CD4-positive, alpha-beta T cell treated with Interleukin-1 beta for 1 hour (primary cell): ENCODE data around the gene SMIM27.
"Not testable (repeated sequence)": the region's sequence is repeated elsewhere in the genome, so short reads cannot be mapped to it uniquely, and the experiment has no call there.

Source experiments
- DNase-seq, 2 donors: peaks; one replicate each; pipeline ENCODE4 v3.0.0-alpha.2; 2020 to 2022

Gene SMIM27

GRCh38 chr9:32558408-32558934 is 6.3 kb downstream of the SMIM27 start:
- no peak for DNase-seq

GRCh38 chr9:32565967-32566366 is 13.8 kb downstream of the SMIM27 start:
- no peak for DNase-seq

GRCh38 chr9:32566770-32567169 is 14.6 kb downstream of the SMIM27 start:
- DNase-seq, result no peak

GRCh38 chr9:32570262-32570661 is 18.1 kb downstream of the SMIM27 start:
- no peak for DNase-seq

GRCh38 chr9:32571969-32572899 is 20.1 kb downstream of the SMIM27 start:
- peak; percentile 80 to 84 for DNase-seq

GRCh38 chr9:32572900-32573523 is 20.9 kb downstream of the SMIM27 start, which contains the start of gene NDUFB6:
NDUFB6 (minus strand) TSS chr9:32573159; CDS start chr9:32573060, 99 bp downstream.
- DNase-seq, result peak; percentile 94 to 95

GRCh38 chr9:32573821-32574220 is 21.7 kb downstream of the SMIM27 start:
- no peak for DNase-seq

GRCh38 chr9:32574858-32575257 is 22.7 kb downstream of the SMIM27 start:
- DNase-seq, result no peak

GRCh38 chr9:32577316-32577715 is 25.2 kb downstream of the SMIM27 start:
- no peak for DNase-seq

GRCh38 chr9:32578976-32579375 is 26.8 kb downstream of the SMIM27 start:
- DNase-seq, result no peak

GRCh38 chr9:32579706-32580331 is 27.7 kb downstream of the SMIM27 start:
- DNase-seq, result peak; percentile 70 to 81

- no peak for DNase-seq
Measured at GRCh38 chr9:32580631-32581300, 28.6 kb downstream of the SMIM27 start.

- DNase-seq, result peak in 1 of 2 donors; percentile 48
Measured at GRCh38 chr9:32581512-32582143, 29.5 kb downstream of the SMIM27 start.

GRCh38 chr9:32584784-32585183 is 32.7 kb downstream of the SMIM27 start:
- no peak for DNase-seq

GRCh38 chr9:32587901-32588300 is 35.8 kb downstream of the SMIM27 start:
- DNase-seq, result no peak

GRCh38 chr9:32589083-32589723 is 37.1 kb downstream of the SMIM27 start:
- peak in 1 of 2 donors; percentile 13 for DNase-seq

- no peak for DNase-seq
Measured at GRCh38 chr9:32590476-32590875, 38.3 kb downstream of the SMIM27 start.

- no peak for DNase-seq
Measured at GRCh38 chr9:32590898-32591297, 38.8 kb downstream of the SMIM27 start.

- DNase-seq, result no peak
Measured at GRCh38 chr9:32596096-32596865, 44.2 kb downstream of the SMIM27 start.

GRCh38 chr9:32596936-32597335 is 44.8 kb downstream of the SMIM27 start:
- no peak for DNase-seq

- not testable (repeated sequence) for DNase-seq
Measured at GRCh38 chr9:32599021-32599420, 46.9 kb downstream of the SMIM27 start.
